Gastrocnemius medialis (tissue), 4 donors: ENCODE data around the gene AQP9. TPM values are rescaled to one million over a fixed set of nuclear protein-coding genes. Genes with fewer than 3 reads are reported as not detected.

Source experiments
- ATAC-seq, 2 donors: fragments of 150-250 bp; one replicate each; pipeline ENCODE4 v1.9.1; 2016
- DNase-seq, 2 donors: peaks; one replicate each; pipeline ENCODE4 v3.0.0-alpha.2; 2019
- H3K27ac ChIP-seq, 4 donors: fragments of 200-600 bp; sonication (generic); 1 replicate in 1 of 4; 2 replicates in 3 of 4; pipeline ENCODE4 v1.5.1; 2016 to 2018; ENCODE audit warnings: mild to moderate bottlenecking in 2 of 4, moderate library complexity in 1 of 4
- H3K27me3 ChIP-seq, 3 donors: fragments of 200-600 bp; sonication (generic) in 2 of 3; 1 replicate in 1 of 3; 2 replicates in 2 of 3; pipeline versions ENCODE4 v1.5.1 to v1.6.0; 2016 to 2019; ENCODE audit warnings: mild to moderate bottlenecking in 1 of 3, moderate library complexity in 1 of 3
- H3K36me3 ChIP-seq, 2 donors: fragments of 200-600 bp; sonication (generic) in 1 of 2; one replicate each; pipeline ENCODE4 v1.5.1; 2017 to 2018
- H3K4me1 ChIP-seq, 2 donors: fragments of 200-600 bp; sonication (generic) in 1 of 2; one replicate each; pipeline ENCODE4 v1.5.1; 2016 to 2017; ENCODE audit warnings: mild to moderate bottlenecking in 2 of 2
- H3K4me3 ChIP-seq, 4 donors: fragments of 200-600 bp; sonication (generic) in 3 of 4; 1 replicate in 1 of 4; 2 replicates in 3 of 4; pipeline ENCODE4 v1.5.1; 2016 to 2019; ENCODE audit warnings: mild to moderate bottlenecking in 2 of 4
- H3K9me3 ChIP-seq, 3 donors: fragments of 200-600 bp; sonication (generic) in 2 of 3; 1 replicate in 1 of 3; 2 replicates in 2 of 3; pipeline ENCODE4 v1.5.1; 2016 to 2019
- POLR2A ChIP-seq, 2 donors: fragments of 450-650 bp; IDR thresholded peaks; one replicate each; pipeline ENCODE4 v1.6.1; 2017; ENCODE audit warnings: antibody characterized with exemption in 2 of 2, mild to moderate bottlenecking in 2 of 2, moderate library complexity in 2 of 2
- in situ Hi-C, 4 donors: fragments of 200-750 bp; cut with MboI; loops; one replicate each; pipeline versions ENCODE4 v1.15.0 to v1.8.0; 2017; ENCODE audit warnings: low sequenced_read_pairs in 4 of 4
- intact Hi-C: fragments of 100-400 bp; cut with DNase I; formaldehyde crosslinking; loops from one replicate; pipeline ENCODE4 v1.15.1; 2023; ENCODE audit warnings: low total_unique reads
- total RNA-seq, 4 donors: library from RNA; depleted of rRNA; stranded (reverse); fragments of >200 nt; gene quantifications; one replicate each; pipeline versions ENCODE4 v1.1.0 to v1.2.3, GENCODE V29; 2016
- TF ChIP-seq, protein P1 (sequence below), 5 experiments: fragments of 450-650 bp in 3 of 5; fragments of 200-600 bp in 2 of 5; sonication (generic) in 2 of 5; IDR thresholded peaks in 4 of 5; conservative IDR thresholded peaks in 1 of 5; 1 replicate in 4 of 5; 2 replicates in 1 of 5; pipeline ENCODE4 v1.5.1; 2016 to 2019; ENCODE audit warnings: antibody characterized with exemption in 5 of 5, mild to moderate bottlenecking in 3 of 5, moderate library complexity in 3 of 5

AQP9 gene
- total RNA-seq, 4 donors from 2014 or later = 0.52 to 1.2 (median 1.1) TPM; not detected in 1

DNA sequence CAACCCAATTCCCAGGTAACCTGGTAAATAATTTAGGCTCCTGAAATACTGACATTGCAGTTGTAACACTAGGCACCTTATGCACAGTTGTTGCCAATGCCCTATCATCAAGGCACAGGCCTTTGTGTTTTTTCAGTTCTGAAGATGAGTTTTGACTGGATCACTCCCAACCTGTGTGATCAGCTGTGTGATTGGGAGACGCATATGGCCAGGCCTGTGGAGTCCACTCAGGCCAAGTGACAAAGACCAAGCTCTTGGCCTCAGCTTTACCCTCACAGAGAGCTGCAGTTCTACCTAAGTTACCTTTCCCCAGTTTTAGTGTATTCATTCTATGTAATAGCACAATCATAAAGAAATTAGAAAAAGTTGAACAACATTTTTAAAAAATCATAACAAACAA lies 19.2 kb upstream of the AQP9 start:
- H3K27me3 ChIP-seq = no peaks in the 10 kb centered on the region
- intact Hi-C loops = no loop called here
- ATAC-seq = no peak
- no peak overlapping the region for H3K27ac ChIP-seq
- H3K4me1 ChIP-seq = no peaks in the 10 kb centered on the region
- in situ Hi-C loops = no loop called here
- H3K9me3 ChIP-seq = no peaks in the 10 kb centered on the region
- DNase-seq = no peak
- TF ChIP-seq POLR2A (IDR thresholded peaks at IDR 0.05) = no peak
- TF ChIP-seq, protein P1, sequence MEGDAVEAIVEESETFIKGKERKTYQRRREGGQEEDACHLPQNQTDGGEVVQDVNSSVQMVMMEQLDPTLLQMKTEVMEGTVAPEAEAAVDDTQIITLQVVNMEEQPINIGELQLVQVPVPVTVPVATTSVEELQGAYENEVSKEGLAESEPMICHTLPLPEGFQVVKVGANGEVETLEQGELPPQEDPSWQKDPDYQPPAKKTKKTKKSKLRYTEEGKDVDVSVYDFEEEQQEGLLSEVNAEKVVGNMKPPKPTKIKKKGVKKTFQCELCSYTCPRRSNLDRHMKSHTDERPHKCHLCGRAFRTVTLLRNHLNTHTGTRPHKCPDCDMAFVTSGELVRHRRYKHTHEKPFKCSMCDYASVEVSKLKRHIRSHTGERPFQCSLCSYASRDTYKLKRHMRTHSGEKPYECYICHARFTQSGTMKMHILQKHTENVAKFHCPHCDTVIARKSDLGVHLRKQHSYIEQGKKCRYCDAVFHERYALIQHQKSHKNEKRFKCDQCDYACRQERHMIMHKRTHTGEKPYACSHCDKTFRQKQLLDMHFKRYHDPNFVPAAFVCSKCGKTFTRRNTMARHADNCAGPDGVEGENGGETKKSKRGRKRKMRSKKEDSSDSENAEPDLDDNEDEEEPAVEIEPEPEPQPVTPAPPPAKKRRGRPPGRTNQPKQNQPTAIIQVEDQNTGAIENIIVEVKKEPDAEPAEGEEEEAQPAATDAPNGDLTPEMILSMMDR (IDR thresholded peaks at IDR 0.05 in 4 of 5, conservative IDR thresholded peaks at IDR 0.05 in 1 of 5) = no peak
- H3K36me3 ChIP-seq = no peaks in the 10 kb centered on the region
- no peak overlapping the region for H3K4me3 ChIP-seq

DNA sequence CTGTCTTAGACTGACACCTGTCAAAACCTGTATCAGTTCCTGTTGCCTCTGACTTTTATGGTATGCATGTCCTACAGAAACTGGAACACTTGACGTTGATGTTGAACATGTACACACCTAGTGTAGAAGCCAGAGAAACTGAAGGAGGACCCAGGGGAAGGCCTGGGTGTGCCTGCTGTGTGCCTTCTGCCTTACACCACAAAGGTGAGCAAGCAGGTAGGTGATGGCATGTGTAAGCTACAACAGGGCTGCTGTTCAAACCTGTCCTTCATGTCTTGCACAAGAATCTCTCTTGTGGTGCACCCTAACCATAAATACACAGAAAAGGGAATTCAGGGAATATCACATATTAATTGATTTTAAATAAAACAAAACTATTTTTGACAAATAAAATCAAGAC lies 13.6 kb upstream of the AQP9 start:
- DNase-seq = no peak
- Histone ChIP-seq H3K4me1 (no peaks in the 10 kb centered on the region), H3K4me3 (no peak overlapping the region), H3K27ac (no peak overlapping the region), H3K27me3 (no peaks in the 10 kb centered on the region), H3K9me3 (no peaks in the 10 kb centered on the region), H3K36me3 (no peaks in the 10 kb centered on the region)
- TF ChIP-seq POLR2A (IDR thresholded peaks at IDR 0.05) = no peak
- TF ChIP-seq, protein P1 (IDR thresholded peaks at IDR 0.05 in 4 of 5, conservative IDR thresholded peaks at IDR 0.05 in 1 of 5) = no peak
- in situ Hi-C loops (no loop called here), intact Hi-C loops (no loop called here)
- ATAC-seq = no peak

- ATAC-seq (no peak), DNase-seq (no peak)
- H3K9me3 ChIP-seq = no peaks in the 10 kb centered on the region
- intact Hi-C loops (no loop called here), in situ Hi-C loops (no loop called here)
- TF ChIP-seq, protein P1 (IDR thresholded peaks at IDR 0.05 in 4 of 5, conservative IDR thresholded peaks at IDR 0.05 in 1 of 5) = no peak
- TF ChIP-seq POLR2A (IDR thresholded peaks at IDR 0.05) = no peak
- no peak overlapping the region for H3K4me3 ChIP-seq
- no peaks in the 10 kb centered on the region for H3K27me3 ChIP-seq
- H3K36me3 ChIP-seq = no peaks in the 10 kb centered on the region
- H3K27ac ChIP-seq = no peak overlapping the region
- H3K4me1 ChIP-seq = no peaks in the 10 kb centered on the region
These were observed 12.8 kb upstream of the AQP9 start for GRCh38 chr15:58125333-58125732.

- in situ Hi-C loops = no loop called here
- intact Hi-C loops = no loop called here
- no peaks in the 10 kb centered on the region for H3K36me3 ChIP-seq
- H3K27me3 ChIP-seq = peaks cover 0 to 3% (median 0%) of the 10 kb centered on the region in 3 donors
- no peaks in the 10 kb centered on the region for H3K4me1 ChIP-seq
- H3K4me3 ChIP-seq = no peak overlapping the region
- no peaks in the 10 kb centered on the region for H3K9me3 ChIP-seq
- no peak for DNase-seq
- no peak for TF ChIP-seq POLR2A (IDR thresholded peaks at IDR 0.05)
- TF ChIP-seq, protein P1 (IDR thresholded peaks at IDR 0.05 in 4 of 5, conservative IDR thresholded peaks at IDR 0.05 in 1 of 5) = no peak
- no peak for ATAC-seq
- H3K27ac ChIP-seq = no peak overlapping the region
These were observed 3.3 kb upstream of the AQP9 start for GRCh38 chr15:58134886-58135285.

- TF ChIP-seq, protein P1 (IDR thresholded peaks at IDR 0.05 in 4 of 5, conservative IDR thresholded peaks at IDR 0.05 in 1 of 5) = no peak
- TF ChIP-seq POLR2A (IDR thresholded peaks at IDR 0.05) = no peak
- no peak overlapping the region for H3K27ac ChIP-seq
- DNase-seq (no peak), ATAC-seq (no peak)
- no peaks in the 10 kb centered on the region for H3K9me3 ChIP-seq
- H3K36me3 ChIP-seq = no peaks in the 10 kb centered on the region
- H3K4me1 ChIP-seq = no peaks in the 10 kb centered on the region
- in situ Hi-C loops (no loop called here), intact Hi-C loops (no loop called here)
- peaks cover 0 to 3% (median 0%) of the 10 kb centered on the region in 3 donors for H3K27me3 ChIP-seq
- H3K4me3 ChIP-seq = no peak overlapping the region
These were observed 2.5 kb upstream of the AQP9 start for GRCh38 chr15:58135511-58136174.
